GM18873 (cell line): ENCODE measurements around the gene LNPEP.
"Not testable (repeated sequence)": the region's sequence is repeated elsewhere in the genome, so short reads cannot be mapped to it uniquely, and the experiment has no call there.

Experiments
- ATAC-seq: cut with Tn5 transposase; IDR thresholded peaks from one replicate; pipeline ENCODE4 v1.9.1; 2021; ENCODE audit warnings: mild to moderate bottlenecking, moderate library complexity, moderate number of reproducible peaks; ENCODE audit not compliant: unreplicated experiment, low FRiP score

The LNPEP gene

DNA sequence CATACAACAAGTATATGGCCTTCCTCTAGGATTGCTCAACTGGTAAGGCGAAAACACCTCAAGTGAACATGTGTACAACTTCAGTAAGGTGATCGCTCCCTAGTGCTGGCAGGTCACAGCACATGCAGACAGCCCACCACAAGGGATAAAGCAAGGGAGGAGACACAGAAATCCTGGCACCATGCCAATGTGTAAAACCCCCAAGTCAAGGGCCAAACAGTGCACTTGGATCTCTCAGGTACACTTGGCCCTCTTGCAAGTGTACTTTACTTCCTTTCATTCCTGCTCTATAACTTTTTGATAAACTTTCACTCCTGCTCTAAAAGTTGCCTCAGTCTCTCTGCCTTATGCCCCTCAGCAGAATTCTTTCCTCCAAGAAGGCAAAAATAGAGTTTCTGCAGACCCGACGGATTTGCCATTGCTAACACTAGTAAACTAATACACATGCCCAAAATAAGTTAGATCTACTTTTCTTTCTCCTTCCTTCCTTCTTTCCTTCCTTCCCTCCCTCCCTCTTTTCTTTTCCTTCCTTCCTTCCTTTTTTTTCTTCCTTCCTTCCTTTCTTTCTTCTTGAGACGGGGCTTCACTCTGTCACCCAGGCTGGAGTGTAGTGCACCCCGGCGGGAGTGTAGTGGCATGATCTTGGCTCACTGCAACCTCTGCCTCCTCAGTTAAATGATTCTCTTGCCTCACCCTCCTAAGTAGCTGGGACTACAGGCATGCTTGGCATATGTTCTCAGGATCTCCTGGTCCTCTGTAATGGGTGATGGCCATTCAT, 6.8 kb upstream of the LNPEP start:
- ATAC-seq: no peak

DNA sequence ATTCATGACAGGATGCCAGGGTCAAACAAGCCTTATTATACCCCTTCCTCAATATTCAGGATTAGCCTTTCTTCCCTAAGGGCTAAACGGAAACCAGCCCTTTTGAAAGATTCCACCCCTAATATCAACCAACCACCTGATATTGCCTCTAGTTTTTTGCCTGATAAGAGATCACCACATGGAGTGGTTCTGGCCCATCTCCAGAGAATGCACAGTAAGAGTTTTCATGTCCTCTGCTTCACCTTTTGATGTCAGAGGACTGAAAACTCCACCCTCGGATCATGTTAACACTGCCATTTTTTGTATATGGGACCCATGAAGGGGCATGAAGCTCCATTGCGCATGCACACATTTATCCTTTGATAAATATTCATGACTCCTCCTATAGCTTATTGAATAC, 5.8 kb upstream of the LNPEP start:
- no peak for ATAC-seq

DNA sequence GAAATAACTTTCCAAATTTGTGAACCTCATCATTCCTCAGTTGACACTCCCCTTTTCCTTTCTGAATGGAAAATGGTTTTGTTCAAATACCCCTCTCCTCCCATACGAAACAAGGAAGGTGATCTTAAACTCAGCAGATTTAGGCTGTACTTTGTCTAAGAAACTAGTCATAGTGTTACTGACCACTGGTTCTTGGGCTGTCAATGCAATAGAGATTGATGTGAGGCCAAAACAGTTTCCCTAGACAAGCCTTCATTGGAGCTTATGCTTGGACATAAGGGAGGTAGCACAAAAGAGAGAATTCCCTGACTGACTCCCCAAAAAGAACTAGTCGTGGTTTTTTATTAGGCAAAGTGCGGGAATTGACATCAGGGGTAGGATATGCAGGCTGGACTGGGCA, 5.3 kb upstream of the LNPEP start:
- ATAC-seq: no peak

DNA sequence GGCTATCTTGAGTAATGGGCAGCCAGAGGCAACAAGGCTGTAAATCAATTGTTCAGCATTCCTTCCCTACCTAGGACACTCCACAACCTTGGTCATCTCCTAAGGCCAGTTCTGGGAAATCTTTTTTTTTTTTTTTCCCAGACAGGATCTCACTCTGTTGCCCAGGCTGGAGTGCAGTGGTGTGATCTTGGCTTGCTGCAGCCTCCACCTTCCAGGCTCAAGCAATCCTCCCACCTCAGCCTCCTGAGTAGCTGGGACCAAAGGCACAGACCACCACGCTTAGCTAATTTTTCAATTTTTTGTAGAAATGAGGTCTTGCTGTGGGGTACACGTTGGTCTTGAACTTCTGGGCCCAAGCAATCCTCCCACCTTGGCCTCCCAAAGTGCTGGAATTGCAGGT, 4.8 kb upstream of the LNPEP start:
- not testable (repeated sequence) for ATAC-seq

DNA sequence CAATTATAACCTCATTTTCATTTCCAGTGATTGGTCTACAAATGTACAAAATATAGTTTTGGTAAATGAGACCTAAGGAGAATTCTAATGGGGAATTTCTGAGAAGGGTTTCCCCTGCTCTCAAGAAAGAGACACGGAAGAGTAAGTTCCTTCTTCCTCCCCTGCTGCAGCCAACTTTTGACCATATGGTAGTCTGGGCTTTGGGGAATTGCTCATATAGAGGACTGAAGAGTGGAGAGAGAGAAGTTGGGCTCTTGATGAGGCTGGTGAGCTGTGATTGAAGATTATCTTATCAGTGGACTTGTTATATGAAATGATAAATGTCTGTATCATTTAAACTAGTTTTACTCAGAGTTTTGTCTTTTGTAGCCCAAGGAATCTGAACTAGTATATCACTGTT, 4.3 kb upstream of the LNPEP start:
- no peak for ATAC-seq

DNA sequence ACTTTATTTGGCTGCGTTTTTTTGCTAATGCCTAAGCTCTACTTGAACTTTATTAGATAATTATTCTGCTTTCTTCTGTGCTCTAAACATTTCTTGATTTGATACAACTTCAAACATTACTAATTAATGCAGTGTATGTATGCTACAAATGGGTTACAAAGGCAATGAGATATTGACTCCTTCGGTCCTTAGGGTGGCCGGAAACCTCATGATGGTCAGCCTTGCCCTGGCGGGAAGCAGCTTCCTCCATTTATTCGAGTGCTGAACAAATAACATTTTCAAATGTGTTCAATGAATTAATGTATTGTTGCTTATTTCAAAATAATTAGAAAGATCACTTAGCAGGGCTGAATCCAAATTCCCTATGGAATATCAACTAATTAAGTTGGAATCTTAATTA, 3.9 kb upstream of the LNPEP start:
- ATAC-seq: no peak

DNA sequence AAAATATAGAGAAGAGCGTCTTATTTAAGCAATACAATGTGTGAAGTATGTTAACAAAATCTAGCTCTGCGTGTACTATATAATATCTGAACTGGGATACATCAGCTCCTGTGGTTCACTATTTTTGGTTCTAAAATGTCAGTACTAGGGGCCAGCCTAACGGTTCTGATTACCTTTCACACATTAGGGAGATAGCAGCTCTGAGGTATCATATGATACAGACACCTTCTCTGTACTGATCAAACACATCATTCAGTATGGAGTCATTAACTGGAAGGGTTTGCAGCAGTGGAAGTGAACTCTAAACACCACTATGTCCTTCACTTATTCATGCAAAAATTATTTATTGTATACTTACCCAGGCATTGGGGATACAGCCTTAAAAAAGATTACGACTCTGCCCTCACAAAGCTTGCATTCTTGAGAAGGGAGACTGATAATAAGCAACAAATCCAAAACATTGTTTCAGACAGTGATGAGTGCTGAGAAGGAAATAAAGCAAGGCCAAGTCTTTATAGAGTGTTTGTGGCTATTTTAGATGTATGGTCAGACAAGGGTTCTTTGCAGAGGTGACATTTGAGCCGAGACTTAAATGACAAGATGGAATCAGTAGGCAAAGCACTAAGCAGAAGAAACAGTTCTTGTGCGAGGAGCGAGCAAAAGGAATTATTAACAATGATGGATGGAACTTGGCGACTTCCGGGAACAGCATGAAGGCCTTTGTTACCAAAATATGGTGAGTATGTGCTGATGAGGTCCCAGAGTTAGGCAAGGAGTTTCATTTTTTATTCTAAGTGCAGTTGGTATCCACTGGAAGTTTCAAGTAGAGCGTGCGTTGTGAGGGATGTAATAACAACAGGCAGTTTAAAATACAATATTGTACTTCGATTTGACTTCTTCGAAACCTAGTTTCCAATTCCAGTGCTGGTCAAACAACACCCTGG, 1.8 kb upstream of the LNPEP start:
- no peak for ATAC-seq

DNA sequence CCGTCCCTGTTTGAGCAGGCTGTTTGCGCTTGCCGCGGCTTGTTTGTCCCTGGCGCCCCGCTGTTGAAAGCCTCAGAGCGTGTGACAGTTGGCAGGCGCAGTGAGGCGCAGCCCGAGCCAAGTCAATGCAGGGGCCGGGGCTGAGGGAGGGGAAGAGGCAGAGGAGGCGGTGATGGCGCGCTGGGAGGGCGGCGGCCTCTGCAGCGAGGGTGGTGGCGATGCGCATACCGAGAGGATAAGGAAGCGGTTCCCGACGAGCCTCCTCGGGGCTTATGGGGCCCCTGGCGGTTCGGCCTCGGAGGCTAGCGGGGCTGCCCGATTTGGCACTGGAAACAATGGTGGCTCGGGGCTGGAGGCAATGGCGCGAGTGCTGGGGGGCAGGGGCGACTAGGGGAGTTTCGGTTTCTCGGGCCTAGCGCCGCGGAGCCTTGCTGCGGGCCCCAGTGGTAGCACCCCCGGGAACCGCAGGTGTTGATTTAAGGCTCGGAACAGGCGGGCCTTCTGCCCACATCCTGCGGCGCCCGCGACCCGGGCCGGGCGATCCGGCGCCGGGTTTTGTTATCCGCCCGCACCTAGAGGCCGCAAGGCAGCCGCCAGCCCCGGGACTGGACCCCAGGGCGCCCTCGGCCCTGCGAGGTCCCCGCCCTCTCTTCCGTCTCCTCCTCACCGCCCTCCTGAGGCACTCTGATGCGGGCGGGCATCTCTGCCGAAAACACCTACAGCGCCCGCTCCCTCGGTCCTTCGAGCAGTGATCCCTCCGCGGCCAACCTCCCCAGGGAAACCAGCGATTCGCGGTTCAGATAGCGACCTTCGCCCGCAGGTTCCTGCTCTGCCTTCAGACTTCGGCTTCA, 947 bp upstream of the LNPEP start:
- peak; percentile 63 for ATAC-seq

DNA sequence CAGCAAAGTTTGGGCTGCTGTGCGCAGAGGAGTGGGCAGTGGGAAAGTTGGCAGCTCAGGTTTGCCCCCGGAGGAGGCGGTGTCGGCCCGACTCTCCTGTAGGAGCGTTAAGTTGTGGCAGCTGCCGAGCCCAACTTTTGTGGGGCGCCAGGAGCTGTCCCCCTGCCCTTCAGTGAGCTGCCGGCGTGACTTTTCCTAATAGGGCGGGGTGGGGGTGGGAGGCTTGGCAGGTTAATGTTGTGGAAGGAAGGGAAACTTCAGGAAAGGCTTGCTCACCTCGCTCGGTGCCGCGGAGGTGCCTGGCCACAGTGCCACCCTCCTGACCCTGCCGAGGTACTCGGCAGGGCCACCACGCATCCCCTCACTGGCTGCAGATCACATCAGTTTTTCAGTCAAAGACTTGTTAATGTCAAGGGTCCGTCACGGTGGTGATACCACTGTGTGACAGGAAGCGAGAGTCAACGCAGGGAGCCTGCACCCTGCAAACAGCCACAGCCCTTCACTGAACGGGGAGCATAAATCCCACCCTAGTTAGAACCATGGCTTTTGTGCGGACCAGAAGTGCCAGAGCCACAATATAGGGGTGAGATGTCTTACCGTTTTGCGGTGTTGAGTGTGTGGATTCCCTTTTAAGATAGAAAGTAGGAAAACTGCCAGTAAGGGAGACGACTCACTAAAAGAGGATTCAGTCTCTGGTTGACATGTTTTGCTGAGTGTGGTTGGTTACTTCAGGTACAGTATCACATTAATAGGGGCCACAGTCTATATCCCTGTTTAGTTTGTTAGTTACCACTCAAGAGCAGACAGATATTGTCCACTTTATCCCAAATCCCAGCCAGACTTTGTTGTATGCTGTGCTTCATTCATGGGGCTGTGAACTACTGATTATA, 796 bp downstream of the LNPEP start:
- ATAC-seq: peak; percentile 20

DNA sequence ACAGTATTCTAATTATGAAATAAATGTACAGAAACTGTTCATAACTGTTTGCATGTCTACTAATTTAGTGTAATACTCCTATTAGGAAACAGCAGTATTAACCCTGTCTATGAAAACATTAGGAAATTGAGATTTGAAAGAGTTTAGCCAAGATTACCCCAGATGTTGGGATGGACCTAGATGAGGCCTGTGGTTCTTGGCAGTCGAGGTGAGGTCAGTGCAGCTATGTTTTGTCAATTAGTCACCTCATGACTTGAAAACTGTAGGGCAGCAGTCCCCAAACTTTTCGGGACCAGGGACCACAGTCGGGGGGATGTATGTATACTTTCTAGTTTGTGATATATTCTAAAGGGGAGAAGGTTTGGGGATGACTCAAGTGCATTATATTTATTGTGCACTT, 4.7 kb downstream of the LNPEP start:
- no peak for ATAC-seq

DNA sequence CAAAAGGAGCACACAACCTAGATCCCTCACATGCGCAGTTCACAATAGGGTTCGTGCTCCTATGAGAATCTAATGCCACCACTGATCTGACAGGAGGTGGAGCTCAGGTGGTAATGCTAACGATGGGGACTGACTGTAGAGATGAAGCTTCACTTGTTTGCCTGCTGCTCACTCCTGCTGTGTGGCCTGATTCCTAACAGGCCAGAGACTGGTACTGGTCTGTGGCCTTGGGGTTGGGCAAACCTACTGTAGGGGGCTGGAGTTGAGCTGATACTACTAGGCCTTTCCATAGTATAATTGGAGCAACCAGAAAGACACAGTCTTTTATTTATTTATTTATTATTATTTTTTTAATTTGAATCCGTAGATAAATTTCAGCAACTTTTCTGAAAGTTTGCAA, 5.3 kb downstream of the LNPEP start:
- ATAC-seq: no peak

DNA sequence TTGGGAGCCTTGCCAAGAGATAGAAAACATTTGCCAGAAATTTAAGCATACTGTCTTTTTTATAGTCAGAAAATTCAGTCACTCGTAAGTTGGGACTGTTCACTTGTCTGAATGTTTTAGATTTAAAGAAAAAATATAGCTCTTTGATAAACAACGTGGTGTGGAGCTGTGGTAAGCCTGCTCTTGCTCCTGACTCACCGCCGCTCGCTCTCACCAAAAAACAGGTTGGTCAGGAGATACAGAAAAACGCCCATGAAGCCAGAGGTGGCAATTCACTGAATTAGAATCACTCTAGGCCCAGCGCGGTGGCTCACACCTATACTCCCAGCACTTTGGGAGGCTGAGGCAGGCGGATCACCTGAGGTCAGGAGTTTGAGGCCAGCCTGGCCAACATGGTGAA, 6.2 kb downstream of the LNPEP start:
- no peak for ATAC-seq

DNA sequence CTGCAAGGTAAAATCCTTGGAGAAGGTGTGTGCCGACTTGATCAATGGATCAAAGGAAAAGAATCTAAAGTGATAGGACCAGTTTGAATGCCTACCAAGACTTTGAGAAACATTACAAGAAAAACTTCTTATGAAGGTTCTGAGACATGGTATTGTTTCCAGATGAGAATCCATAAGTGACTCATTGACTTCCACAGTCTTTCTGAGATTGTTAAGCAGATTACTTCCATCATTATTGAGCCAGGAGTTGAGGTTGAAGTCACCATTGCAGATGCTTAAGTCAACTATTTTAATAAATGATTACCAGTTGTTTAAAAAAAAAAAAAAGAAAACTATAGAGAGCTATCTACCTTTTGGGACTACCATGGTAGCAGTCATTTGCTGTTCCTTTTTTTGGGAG, 7.0 kb downstream of the LNPEP start:
- ATAC-seq: no peak

DNA sequence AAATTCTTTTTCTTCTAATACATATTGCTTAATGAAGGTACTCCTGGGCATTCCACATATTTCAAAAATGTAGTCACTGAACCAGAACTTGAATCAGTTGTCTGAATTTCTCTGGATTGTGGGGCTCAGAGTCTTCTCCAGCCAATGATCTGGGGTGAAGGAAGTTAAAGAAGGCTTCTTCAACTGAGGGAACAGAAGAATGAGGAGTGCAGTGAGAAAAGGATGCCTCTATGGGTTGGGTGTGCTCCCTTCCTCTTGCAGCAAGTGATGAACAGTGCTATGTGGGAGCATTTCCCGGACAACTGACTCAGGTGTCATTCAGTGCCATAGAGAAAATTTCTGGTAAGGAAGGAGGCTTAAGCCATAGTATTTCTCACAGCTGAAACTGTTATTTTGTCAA, 7.9 kb downstream of the LNPEP start:
- ATAC-seq: no peak

DNA sequence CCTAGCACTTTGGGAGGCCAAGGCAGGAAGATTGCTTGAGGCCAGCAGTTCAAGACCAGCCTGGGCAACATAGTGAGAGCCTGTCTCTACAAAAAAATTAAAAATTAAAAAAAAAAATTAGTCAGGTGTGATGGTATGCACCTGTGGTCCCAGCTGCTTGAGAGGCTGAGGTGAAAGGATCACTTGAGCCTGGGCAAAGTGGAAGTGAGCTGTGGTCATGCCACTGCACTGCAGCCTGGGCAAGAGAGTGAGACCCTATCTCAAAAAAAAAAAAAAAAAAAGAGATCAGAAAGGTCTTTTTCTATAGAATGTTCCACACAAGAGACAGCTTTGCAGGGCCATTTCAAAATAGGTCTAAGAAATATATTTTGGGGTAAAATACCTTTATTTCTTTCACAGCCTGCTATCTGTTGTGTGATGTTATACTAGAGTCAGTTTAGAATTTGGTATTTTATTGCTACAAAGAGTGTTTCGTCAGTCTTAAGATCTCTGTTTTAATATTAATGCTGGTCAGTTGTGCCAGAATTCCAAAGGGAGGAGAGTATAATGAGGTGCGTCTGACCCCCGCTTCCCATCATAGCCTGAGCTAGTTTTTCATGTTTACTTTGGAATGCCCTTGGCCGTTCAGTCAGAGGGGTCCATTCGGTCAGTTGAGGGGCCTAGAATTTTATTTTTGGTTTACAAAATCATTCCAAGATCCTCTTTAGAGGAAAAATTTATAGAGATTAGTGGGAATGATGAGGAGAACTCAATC, 9.4 kb downstream of the LNPEP start:
- ATAC-seq: no peak

DNA sequence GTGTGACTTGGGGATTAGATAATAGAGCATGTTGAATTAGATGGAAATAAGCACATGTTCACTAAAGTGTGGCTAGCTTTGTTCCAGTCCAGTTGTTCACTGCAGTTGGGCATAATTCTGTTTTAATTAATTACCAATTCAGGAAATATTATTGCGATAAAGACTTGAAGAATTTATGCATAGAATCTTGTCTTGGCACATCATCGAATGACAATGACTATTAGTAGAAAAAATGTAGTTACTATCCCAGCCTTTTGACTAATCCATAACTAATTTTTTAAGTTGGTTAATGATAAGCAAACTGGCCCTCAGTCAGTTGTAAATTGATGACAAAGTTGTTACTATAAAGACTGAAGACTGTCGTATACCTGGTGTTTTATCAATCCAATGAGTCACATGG, 10.5 kb downstream of the LNPEP start:
- no peak for ATAC-seq

DNA sequence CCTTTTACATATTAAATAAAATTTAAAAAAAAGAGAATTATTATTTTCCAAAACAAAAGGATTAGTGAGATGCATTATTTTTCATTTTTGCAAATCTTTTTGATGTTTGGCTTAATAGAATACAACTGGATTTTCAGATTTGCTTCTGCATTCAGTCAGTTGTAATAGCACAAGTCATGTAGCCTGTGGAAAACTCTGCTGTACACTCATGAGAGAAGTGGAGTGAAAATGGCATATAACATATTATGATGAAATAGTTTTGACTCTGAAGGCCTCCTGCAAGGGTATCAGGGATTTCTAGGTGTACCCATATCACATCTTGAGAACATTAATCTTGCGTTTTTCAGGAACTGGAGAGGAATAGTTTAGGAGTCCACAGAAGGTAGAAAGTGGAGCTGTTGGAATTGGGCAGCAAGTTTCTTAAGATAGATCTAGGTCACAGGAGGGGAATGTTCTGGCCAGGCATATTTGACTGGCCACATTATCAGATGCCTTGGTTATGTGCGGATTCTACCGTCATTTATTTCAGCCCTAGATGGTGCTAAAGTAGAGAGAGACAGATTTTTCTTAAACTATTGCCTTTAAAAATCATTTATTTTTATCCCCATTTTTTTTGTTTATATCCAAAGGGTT, 16.4 kb downstream of the LNPEP start:
- no peak for ATAC-seq

DNA sequence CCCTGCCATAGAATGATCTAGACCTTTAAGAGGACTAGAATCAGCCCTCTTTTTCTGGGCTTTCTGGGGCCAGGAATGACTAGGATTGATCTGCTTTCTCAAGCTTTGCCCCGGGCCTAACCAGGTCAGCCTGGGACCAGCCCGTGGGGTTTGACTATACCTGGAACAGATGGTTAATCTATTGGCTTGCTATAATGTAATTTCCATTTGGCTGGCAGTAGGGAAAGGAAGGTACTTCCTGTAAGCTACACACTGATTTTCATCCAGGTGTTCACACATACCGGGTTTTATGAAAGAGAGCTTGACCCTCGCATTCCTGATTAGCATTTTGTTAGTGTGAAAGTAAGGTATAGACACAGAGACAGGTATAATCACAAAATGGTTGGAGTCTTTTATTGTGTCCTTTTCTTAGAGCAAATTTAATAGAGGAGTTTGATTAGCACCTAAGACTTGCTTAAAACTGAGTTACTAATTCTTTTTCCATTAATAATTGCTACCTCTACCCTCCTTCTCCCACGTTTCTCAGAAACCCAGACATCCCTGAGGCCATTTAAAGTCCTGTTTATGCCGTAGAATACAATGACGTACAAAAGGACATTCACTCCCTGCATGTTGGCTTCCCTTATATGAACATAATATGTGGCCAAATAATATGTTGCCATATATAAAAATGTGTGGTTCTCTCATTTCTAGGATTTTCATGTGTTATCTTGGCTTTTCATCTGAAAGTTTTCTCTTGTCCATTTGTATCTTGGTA, 17.3 kb downstream of the LNPEP start:
- ATAC-seq: no peak
